ENCODE measurements around the gene HIRA.
A peak's percentile ranks its signal among the peaks of the same experiment; 100 is the strongest.
"Not testable (repeated sequence)": the region's sequence is repeated elsewhere in the genome, so short reads cannot be mapped to it uniquely, and the experiment has no call there.

HIRA gene

GRCh38 chr22:19306535-19306934 lies 125.0 kb downstream of the HIRA start:
- not testable (repeated sequence) for DNase-seq

GRCh38 chr22:19304547-19304946 lies 127.0 kb downstream of the HIRA start:
- no peak for DNase-seq

- DNase-seq = no peak
Measured at GRCh38 chr22:19303785-19304184, 127.7 kb downstream of the HIRA start.

- DNase-seq = no peak
Measured at GRCh38 chr22:19295733-19296132, 135.8 kb downstream of the HIRA start.

GRCh38 chr22:19292458-19293230 lies 138.9 kb downstream of the HIRA start:
- peak; percentile 31 for DNase-seq

- peak; percentile 54 for DNase-seq
Measured at GRCh38 chr22:19291580-19292457, 139.7 kb downstream of the HIRA start, which contains the start of gene CLTCL1. Gene CLTCL1, minus strand, starts transcription at chr22:19291719. Its CDS starts 78 bp downstream, at chr22:19291641.

- DNase-seq = no peak
Measured at GRCh38 chr22:19291218-19291579, 140.3 kb downstream of the HIRA start.

GRCh38 chr22:19290400-19291217 lies 140.9 kb downstream of the HIRA start:
- no peak for DNase-seq

- no peak for DNase-seq
Measured at GRCh38 chr22:19289475-19290161, 141.9 kb downstream of the HIRA start.

GRCh38 chr22:19287889-19288288 lies 143.6 kb downstream of the HIRA start:
- no peak for DNase-seq

- DNase-seq = peak; percentile 51
Measured at GRCh38 chr22:19287076-19287707, 144.3 kb downstream of the HIRA start.

GRCh38 chr22:19285831-19286230 lies 145.7 kb downstream of the HIRA start:
- DNase-seq = no peak

All from NCI-H774 (cell line).